Hematopoietic multipotent progenitor cell treated with erythropoietin and hydrocortisone succinate and interleukin-3 and kit ligand, for 15 days (in vitro differentiated cells): ENCODE data around the gene BCL2L12.
"Not testable (repeated sequence)": the region's sequence is repeated elsewhere in the genome, so short reads cannot be mapped to it uniquely, and the experiment has no call there.

ENCODE experiments used
- DNase-seq: peaks from one replicate; pipeline ENCODE4 v3.0.0-alpha.2; 2015; ENCODE audit warnings: low spot score

The BCL2L12 gene

GRCh38 chr19:49713236-49713845, 47.6 kb downstream of the BCL2L12 start:
- no peak for DNase-seq

- no peak for DNase-seq
These were observed 50.4 kb downstream of the BCL2L12 start for GRCh38 chr19:49716154-49716553.

GRCh38 chr19:49718511-49718910, 52.8 kb downstream of the BCL2L12 start:
- no peak for DNase-seq

GRCh38 chr19:49718991-49719390, 53.3 kb downstream of the BCL2L12 start:
- DNase-seq, result no peak

- DNase-seq, result not testable (repeated sequence)
These were observed 53.7 kb downstream of the BCL2L12 start for GRCh38 chr19:49719420-49719819.
